Mesodermal cell (in vitro differentiated cells): Measurements from ENCODE around the gene CORO1C.

Experiments
- H3K27ac ChIP-seq: 2 replicates; pipeline ENCODE4 v1.7.0; 2013; ENCODE audit warnings: mild to moderate bottlenecking, low read depth, low read length, moderate library complexity; ENCODE audit not compliant: severe bottlenecking
- H3K36me3 ChIP-seq: 2 replicates; pipeline ENCODE4 v1.7.1; 2013; ENCODE audit warnings: mild to moderate bottlenecking, low read length, moderate library complexity; ENCODE audit not compliant: control insufficient read depth, insufficient read depth
- H3K4me1 ChIP-seq: one replicate; pipeline ENCODE4 v1.7.1; 2013; ENCODE audit warnings: mild to moderate bottlenecking, low read length; ENCODE audit not compliant: insufficient read depth, control insufficient read depth, poor library complexity, severe bottlenecking
- H3K4me3 ChIP-seq: 2 replicates; pipeline ENCODE4 v1.7.0; 2013; ENCODE audit warnings: low read length, control low read depth, mild to moderate bottlenecking; ENCODE audit not compliant: insufficient read depth, poor library complexity, severe bottlenecking; ENCODE audit errors: extremely low read depth
- H3K9me3 ChIP-seq: 2 replicates; pipeline ENCODE4 v1.7.1; 2013; ENCODE audit warnings: mild to moderate bottlenecking, low read length, moderate library complexity; ENCODE audit not compliant: control insufficient read depth
- WGBS, 2 experiments: methylation state at CpG; one replicate each; pipeline ENCODE4 v1.1.5; 2013; ENCODE audit warnings: missing lambda C conversion rate in 2 of 2; ENCODE audit not compliant: insufficient coverage in 2 of 2; 5-methylcytosine and 5-hydroxymethylcytosine counted together

The CORO1C gene

GRCh38 chr12:108686780-108687179 lies 44.5 kb downstream of the CORO1C start:
- Histone ChIP-seq H3K27ac (no peak overlapping the region), H3K9me3 (no peaks in the 10 kb centered on the region), H3K4me1 (peaks cover 52% of the 10 kb centered on the region), H3K36me3 (peaks cover 18% of the 10 kb centered on the region), H3K4me3 (no peak overlapping the region)
- 93 to 100% methylated on average over 4 of the region's 6 CpGs for WGBS, 2 experiments

GRCh38 chr12:108685469-108686260 lies 45.7 kb downstream of the CORO1C start:
- Histone ChIP-seq H3K4me3 (no peak overlapping the region), H3K36me3 (peaks cover 20% of the 10 kb centered on the region), H3K9me3 (no peaks in the 10 kb centered on the region), H3K4me1 (peaks cover 47% of the 10 kb centered on the region), H3K27ac (no peak overlapping the region)
- WGBS, 2 experiments = 93 to 100% methylated on average over 1 to 2 of the region's 4 CpGs

- Histone ChIP-seq H3K4me3 (no peak overlapping the region), H3K4me1 (peaks cover 36% of the 10 kb centered on the region), H3K9me3 (no peaks in the 10 kb centered on the region), H3K27ac (no peak overlapping the region), H3K36me3 (peaks cover 30% of the 10 kb centered on the region)
- WGBS, 2 experiments = no CpG with 5 or more reads among the region's 4 CpGs
Observed at GRCh38 chr12:108683906-108684556, 47.3 kb downstream of the CORO1C start.

- no peak overlapping the region for H3K4me3 ChIP-seq
Observed at GRCh38 chr12:108681317-108681716, 50.0 kb downstream of the CORO1C start.

GRCh38 chr12:108679106-108679681 lies 52.1 kb downstream of the CORO1C start:
- peaks cover 65% of the 10 kb centered on the region for H3K36me3 ChIP-seq
- no peak overlapping the region for H3K4me3 ChIP-seq
- H3K4me1 ChIP-seq = peaks cover 16% of the 10 kb centered on the region
- no peaks in the 10 kb centered on the region for H3K9me3 ChIP-seq
- 100% methylated on average over 1 of the region's 1 CpG; no CpG with 5 or more reads in 1 of the 2 experiments for WGBS, 2 experiments
- no peak overlapping the region for H3K27ac ChIP-seq

More at GRCh38 chr12:108681317-108681716, 50.0 kb downstream of the CORO1C start:
- no peak overlapping the region for H3K27ac ChIP-seq
- no CpG with 5 or more reads among the region's 1 CpG for WGBS, 2 experiments
- peaks cover 47% of the 10 kb centered on the region for H3K36me3 ChIP-seq
- H3K4me1 ChIP-seq = peaks cover 31% of the 10 kb centered on the region
- no peaks in the 10 kb centered on the region for H3K9me3 ChIP-seq

DNA sequence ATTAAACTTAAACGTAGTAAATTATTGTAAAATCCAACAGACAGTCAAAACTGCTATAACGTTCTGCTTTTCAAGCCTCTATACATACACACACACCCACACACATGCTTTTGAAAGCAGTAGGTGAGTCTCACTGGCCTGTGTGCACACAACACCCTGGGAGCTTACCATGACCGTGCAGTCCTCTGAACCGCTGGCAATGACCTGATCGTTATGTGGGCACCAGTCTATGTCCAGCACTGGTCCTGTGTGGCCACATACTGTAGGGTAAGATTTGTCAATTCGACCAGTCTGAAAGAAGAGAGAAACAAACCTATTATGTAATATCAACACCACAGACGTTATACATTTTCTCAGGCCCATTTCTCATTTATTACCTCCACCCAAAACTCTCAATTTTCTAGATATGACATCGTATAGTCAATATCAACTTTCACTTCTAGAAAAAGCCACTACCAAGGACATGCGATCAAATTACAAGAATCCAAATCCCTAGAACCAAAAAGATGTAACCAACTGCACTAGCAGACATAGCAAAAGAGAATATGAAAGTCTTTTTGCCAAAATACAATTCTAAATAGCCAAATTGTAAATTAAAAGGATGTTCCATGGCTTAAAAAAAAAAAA lies 53.1 kb downstream of the CORO1C start:
- H3K9me3 ChIP-seq = no peaks in the 10 kb centered on the region
- 93 to 96% methylated on average over 3 to 4 of the region's 9 CpGs for WGBS, 2 experiments
- H3K4me3 ChIP-seq = no peak overlapping the region
- peaks cover 70% of the 10 kb centered on the region for H3K36me3 ChIP-seq
- H3K4me1 ChIP-seq = peaks cover 9% of the 10 kb centered on the region
- no peak overlapping the region for H3K27ac ChIP-seq

DNA sequence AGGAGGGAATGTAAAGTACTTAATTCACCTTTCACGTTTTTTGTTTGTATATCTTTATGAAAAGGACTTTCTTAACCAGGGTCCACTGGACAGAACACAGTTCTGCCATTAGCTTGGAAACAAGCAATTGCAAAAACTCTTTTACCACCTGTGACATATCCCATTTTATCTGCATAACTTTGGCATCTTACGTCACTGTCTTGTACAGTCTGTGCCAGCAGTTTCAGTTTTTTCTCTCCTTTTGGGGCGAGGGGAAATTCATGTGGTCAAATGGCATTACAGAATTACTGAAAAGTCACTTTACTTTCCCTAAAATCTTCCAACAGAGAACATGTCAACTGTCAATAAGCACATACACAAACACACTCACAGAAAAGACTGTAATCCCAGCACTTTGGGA lies 53.9 kb downstream of the CORO1C start:
- no peaks in the 10 kb centered on the region for H3K9me3 ChIP-seq
- WGBS, 2 experiments = 90 to 100% methylated on average over 1 to 2 of the region's 3 CpGs
- H3K27ac ChIP-seq = no peak overlapping the region
- H3K4me3 ChIP-seq = no peak overlapping the region
- H3K4me1 ChIP-seq = peaks cover 9% of the 10 kb centered on the region
- peaks cover 71% of the 10 kb centered on the region for H3K36me3 ChIP-seq

- peaks cover 9% of the 10 kb centered on the region for H3K4me1 ChIP-seq
- 92 to 100% methylated on average over 2 to 4 of the region's 5 CpGs for WGBS, 2 experiments
- no peak overlapping the region for H3K27ac ChIP-seq
- no peak overlapping the region for H3K4me3 ChIP-seq
- no peaks in the 10 kb centered on the region for H3K9me3 ChIP-seq
- peaks cover 77% of the 10 kb centered on the region for H3K36me3 ChIP-seq
Observed at GRCh38 chr12:108676707-108677106, 54.6 kb downstream of the CORO1C start.

DNA sequence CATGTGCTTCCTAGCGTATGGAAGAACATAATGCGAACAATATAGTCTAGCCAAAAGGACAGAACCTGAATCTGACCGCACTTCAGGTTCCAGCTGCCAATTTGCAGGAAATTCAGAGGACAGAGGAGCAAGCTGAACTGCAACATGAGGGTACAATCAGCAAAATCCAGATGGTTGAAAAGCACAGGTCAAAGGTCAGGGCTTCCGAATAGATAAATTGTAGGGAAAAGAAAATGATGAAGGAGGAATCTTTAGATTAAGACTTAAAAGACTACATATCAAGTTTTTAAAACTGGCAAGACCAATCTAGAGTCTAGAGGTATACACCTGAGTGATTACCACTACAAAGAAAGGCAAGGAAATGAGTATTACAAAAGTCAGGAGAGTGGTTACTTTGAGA lies 55.5 kb downstream of the CORO1C start:
- Histone ChIP-seq H3K36me3 (peaks cover 76% of the 10 kb centered on the region), H3K27ac (no peak overlapping the region), H3K9me3 (no peaks in the 10 kb centered on the region), H3K4me3 (no peak overlapping the region), H3K4me1 (peaks cover 7% of the 10 kb centered on the region)
- WGBS, 2 experiments = 92 to 96% methylated on average over 3 to 4 of the region's 4 CpGs

GRCh38 chr12:108672054-108672453 lies 59.3 kb downstream of the CORO1C start:
- Histone ChIP-seq H3K9me3 (no peaks in the 10 kb centered on the region), H3K4me3 (no peak overlapping the region), H3K36me3 (peaks cover 48% of the 10 kb centered on the region), H3K4me1 (peaks cover 18% of the 10 kb centered on the region), H3K27ac (no peak overlapping the region)
- 86 to 90% methylated on average over 2 of the region's 3 CpGs for WGBS, 2 experiments
